ENCODE data around the gene NACC2. TPM values are rescaled to one million over a fixed set of nuclear protein-coding genes. Genes with fewer than 3 reads are reported as not detected.

The NACC2 gene
- total and polyA plus RNA-seq, 9 of the 15 experiments (the other 6 are each of a cell fraction or from before 2014, with no cell fraction given), result 0.70 to 25.1 (median 5.6) TPM

DNA sequence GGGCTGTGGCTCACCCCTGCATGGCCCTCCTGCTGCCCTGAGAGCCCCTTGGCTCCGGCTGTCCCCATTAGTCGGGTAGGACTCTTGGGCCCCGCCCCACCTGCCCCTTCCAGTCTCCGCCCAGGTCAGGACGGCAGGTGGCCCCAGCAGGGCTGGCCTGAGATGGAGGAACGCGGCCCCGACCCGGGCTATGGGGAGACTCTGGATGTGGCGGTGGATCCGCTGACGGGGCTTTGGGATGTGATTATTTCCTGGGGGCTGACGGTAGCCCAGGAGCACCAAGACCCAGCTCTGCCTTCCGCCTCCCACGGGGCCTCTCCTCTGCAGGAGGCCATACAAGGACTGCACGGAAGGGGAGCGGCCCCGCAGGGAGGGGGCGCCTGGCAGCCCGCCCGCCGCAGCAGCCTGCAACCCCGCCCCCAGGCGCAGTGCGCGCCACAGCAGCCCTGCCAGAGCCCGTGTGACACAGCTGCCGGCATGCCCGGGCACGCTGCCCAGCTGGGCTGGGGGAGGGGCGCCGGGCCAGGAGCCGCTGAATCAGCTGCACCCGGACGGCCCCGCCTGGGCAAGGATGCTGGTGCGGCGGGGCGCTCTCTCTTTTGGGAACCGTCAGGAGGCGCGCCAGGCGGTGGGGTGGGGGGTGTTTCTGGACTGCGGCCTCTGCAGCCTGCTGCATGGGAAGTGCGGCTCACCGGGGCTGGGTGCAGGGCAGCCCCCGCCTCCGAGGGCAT is 14.4 kb upstream of the NACC2 start (continued):
- TF ChIP-seq, protein P1, sequence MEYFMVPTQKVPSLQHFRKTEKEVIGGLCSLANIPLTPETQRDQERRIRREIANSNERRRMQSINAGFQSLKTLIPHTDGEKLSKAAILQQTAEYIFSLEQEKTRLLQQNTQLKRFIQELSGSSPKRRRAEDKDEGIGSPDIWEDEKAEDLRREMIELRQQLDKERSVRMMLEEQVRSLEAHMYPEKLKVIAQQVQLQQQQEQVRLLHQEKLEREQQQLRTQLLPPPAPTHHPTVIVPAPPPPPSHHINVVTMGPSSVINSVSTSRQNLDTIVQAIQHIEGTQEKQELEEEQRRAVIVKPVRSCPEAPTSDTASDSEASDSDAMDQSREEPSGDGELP (CRISPR knock-in tag; IDR thresholded peaks at IDR 0.05; ENCODE audit: borderline replicate concordance), result peak; percentile 92
- TF ChIP-seq SLC30A9 (CRISPR knock-in tag; IDR thresholded peaks at IDR 0.05) (no peak), FIP1L1 (IDR thresholded peaks at IDR 0.05; ENCODE audit: low read depth, low read length, poor library complexity, severe bottlenecking) (peak; percentile 63), PHF8 (IDR thresholded peaks at IDR 0.05; ENCODE audit: borderline replicate concordance, low read length) (peak; percentile 43; the same call in 1 of the 2 replicates), MYNN (IDR thresholded peaks at IDR 0.05) (peak; percentile 75), MYNN (CRISPR knock-in tag; IDR thresholded peaks at IDR 0.05) (no peak), CHD2 (IDR thresholded peaks at IDR 0.05; ENCODE audit: low read depth, low read length) (no peak), HNRNPL (IDR thresholded peaks at IDR 0.05; ENCODE audit: low read depth, low read length) (peak; percentile 100), DIDO1 (tag; IDR thresholded peaks at IDR 0.05; ENCODE audit: low read depth) (no peak), XRCC3 (IDR thresholded peaks at IDR 0.05) (no peak), HLTF (IDR thresholded peaks at IDR 0.05) (no peak), ZBTB7A (IDR thresholded peaks at IDR 0.05; ENCODE audit: borderline replicate concordance, control insufficient read depth, low read depth, low read length) (peak; percentile 77; the same call in 1 of the 2 replicates), ZNF668 (CRISPR knock-in tag; IDR thresholded peaks at IDR 0.05) (no peak), MAFK (IDR thresholded peaks at IDR 0.05; ENCODE audit: low read length) (no peak), KDM2B (CRISPR knock-in tag; IDR thresholded peaks at IDR 0.05) (peak; percentile 44; the same call in 1 of the 2 replicates), TEAD1 (CRISPR knock-in tag; IDR thresholded peaks at IDR 0.05) (peak in 1 of 2 experiments; percentile 20; a peak in 1 of 4 replicates), DACH1 (IDR thresholded peaks at IDR 0.05; ENCODE audit: partially characterized antibody) (peak; percentile 74), RBM15 (IDR thresholded peaks at IDR 0.05; ENCODE audit: insufficient read depth, low read length) (0 out of 2 replicates have a peak, but pooled peaks have one; percentile 18)
- TF ChIP-seq, protein P2, sequence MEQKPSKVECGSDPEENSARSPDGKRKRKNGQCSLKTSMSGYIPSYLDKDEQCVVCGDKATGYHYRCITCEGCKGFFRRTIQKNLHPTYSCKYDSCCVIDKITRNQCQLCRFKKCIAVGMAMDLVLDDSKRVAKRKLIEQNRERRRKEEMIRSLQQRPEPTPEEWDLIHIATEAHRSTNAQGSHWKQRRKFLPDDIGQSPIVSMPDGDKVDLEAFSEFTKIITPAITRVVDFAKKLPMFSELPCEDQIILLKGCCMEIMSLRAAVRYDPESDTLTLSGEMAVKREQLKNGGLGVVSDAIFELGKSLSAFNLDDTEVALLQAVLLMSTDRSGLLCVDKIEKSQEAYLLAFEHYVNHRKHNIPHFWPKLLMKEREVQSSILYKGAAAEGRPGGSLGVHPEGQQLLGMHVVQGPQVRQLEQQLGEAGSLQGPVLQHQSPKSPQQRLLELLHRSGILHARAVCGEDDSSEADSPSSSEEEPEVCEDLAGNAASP (IDR thresholded peaks at IDR 0.05), result no peak
- TF ChIP-seq, protein P3, sequence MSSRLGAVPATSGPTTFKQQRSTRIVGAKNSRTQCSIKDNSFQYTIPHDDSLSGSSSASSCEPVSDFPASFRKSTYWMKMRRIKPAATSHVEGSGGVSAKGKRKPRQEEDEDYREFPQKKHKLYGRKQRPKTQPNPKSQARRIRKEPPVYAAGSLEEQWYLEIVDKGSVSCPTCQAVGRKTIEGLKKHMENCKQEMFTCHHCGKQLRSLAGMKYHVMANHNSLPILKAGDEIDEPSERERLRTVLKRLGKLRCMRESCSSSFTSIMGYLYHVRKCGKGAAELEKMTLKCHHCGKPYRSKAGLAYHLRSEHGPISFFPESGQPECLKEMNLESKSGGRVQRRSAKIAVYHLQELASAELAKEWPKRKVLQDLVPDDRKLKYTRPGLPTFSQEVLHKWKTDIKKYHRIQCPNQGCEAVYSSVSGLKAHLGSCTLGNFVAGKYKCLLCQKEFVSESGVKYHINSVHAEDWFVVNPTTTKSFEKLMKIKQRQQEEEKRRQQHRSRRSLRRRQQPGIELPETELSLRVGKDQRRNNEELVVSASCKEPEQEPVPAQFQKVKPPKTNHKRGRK (tag; IDR thresholded peaks at IDR 0.05), result no peak
- TF ChIP-seq, protein P4, sequence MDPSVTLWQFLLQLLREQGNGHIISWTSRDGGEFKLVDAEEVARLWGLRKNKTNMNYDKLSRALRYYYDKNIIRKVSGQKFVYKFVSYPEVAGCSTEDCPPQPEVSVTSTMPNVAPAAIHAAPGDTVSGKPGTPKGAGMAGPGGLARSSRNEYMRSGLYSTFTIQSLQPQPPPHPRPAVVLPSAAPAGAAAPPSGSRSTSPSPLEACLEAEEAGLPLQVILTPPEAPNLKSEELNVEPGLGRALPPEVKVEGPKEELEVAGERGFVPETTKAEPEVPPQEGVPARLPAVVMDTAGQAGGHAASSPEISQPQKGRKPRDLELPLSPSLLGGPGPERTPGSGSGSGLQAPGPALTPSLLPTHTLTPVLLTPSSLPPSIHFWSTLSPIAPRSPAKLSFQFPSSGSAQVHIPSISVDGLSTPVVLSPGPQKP (CRISPR knock-in tag; IDR thresholded peaks at IDR 0.05), result peak; percentile 54; the same call in 1 of the 2 replicates
- TF ChIP-seq, protein P5, sequence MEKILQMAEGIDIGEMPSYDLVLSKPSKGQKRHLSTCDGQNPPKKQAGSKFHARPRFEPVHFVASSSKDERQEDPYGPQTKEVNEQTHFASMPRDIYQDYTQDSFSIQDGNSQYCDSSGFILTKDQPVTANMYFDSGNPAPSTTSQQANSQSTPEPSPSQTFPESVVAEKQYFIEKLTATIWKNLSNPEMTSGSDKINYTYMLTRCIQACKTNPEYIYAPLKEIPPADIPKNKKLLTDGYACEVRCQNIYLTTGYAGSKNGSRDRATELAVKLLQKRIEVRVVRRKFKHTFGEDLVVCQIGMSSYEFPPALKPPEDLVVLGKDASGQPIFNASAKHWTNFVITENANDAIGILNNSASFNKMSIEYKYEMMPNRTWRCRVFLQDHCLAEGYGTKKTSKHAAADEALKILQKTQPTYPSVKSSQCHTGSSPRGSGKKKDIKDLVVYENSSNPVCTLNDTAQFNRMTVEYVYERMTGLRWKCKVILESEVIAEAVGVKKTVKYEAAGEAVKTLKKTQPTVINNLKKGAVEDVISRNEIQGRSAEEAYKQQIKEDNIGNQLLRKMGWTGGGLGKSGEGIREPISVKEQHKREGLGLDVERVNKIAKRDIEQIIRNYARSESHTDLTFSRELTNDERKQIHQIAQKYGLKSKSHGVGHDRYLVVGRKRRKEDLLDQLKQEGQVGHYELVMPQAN (IDR thresholded peaks at IDR 0.05; ENCODE audit: borderline replicate concordance), result no peak

Data from K562 (cell line).